ENCODE results near the gene HMX2. TPM values are rescaled to one million over a fixed set of nuclear protein-coding genes. Genes with fewer than 3 reads are reported as not detected.
A peak's percentile ranks its signal among the peaks of the same experiment; 100 is the strongest.

HMX2 gene
- total and polyA plus RNA-seq, 2 of the 13 experiments (the other 11 are each of a cell fraction or from before 2014, with no cell fraction given), result not detected

DNA sequence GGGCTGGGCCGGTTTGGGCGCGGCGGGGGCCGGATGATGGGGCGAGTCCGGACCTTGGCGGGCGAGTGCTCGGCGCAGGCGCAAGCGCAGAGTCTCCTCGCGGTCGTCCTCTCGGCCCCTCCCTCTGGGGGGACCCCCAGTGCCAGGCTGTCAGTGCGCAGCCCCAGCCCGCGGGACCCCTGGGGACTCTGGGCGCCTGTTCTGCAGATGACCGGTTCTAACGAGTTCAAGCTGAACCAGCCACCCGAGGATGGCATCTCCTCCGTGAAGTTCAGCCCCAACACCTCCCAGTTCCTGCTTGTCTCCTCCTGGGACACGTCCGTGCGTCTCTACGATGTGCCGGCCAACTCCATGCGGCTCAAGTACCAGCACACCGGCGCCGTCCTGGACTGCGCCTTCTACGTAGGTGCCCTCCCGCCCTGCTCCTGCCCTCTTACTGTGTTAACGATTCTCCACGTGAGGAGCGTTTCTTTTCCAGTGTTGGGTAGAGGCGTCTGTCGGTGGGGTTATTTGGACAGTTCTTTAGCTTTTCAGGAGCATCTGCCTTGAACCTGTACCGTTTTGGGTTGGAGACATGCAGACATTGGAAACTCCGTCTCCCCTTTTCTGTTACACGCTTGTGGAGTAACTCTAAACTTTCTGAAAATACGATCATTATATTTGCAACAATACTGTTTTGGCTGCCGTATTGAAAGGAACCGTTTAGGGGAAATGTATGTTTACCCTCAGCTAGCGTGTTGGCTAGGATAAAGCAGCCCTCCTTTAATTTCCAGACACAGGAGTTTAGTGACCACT lies 7.0 kb downstream of the HMX2 start (continued):
- TF ChIP-seq, protein P1, sequence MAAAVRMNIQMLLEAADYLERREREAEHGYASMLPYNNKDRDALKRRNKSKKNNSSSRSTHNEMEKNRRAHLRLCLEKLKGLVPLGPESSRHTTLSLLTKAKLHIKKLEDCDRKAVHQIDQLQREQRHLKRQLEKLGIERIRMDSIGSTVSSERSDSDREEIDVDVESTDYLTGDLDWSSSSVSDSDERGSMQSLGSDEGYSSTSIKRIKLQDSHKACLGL (CRISPR knock-in tag; IDR thresholded peaks at IDR 0.05), result peak; percentile 76; the same call in 1 of the 2 replicates
- no peak for TF ChIP-seq SUZ12 (IDR thresholded peaks at IDR 0.05; ENCODE audit: low read depth, low read length)
- no peak for TF ChIP-seq ZNF468 (CRISPR knock-in tag; IDR thresholded peaks at IDR 0.05)
- no peak for TF ChIP-seq DR1 (CRISPR knock-in tag; IDR thresholded peaks at IDR 0.05)
- TF ChIP-seq, protein P2, sequence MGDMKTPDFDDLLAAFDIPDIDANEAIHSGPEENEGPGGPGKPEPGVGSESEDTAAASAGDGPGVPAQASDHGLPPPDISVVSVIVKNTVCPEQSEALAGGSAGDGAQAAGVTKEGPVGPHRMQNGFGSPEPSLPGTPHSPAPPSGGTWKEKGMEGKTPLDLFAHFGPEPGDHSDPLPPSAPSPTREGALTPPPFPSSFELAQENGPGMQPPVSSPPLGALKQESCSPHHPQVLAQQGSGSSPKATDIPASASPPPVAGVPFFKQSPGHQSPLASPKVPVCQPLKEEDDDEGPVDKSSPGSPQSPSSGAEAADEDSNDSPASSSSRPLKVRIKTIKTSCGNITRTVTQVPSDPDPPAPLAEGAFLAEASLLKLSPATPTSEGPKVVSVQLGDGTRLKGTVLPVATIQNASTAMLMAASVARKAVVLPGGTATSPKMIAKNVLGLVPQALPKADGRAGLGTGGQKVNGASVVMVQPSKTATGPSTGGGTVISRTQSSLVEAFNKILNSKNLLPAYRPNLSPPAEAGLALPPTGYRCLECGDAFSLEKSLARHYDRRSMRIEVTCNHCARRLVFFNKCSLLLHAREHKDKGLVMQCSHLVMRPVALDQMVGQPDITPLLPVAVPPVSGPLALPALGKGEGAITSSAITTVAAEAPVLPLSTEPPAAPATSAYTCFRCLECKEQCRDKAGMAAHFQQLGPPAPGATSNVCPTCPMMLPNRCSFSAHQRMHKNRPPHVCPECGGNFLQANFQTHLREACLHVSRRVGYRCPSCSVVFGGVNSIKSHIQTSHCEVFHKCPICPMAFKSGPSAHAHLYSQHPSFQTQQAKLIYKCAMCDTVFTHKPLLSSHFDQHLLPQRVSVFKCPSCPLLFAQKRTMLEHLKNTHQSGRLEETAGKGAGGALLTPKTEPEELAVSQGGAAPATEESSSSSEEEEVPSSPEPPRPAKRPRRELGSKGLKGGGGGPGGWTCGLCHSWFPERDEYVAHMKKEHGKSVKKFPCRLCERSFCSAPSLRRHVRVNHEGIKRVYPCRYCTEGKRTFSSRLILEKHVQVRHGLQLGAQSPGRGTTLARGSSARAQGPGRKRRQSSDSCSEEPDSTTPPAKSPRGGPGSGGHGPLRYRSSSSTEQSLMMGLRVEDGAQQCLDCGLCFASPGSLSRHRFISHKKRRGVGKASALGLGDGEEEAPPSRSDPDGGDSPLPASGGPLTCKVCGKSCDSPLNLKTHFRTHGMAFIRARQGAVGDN (CRISPR knock-in tag; IDR thresholded peaks at IDR 0.05), result peak; percentile 73; the same call in 1 of the 2 replicates
- peak; percentile 54; the same call in 1 of the 2 replicates for TF ChIP-seq MAZ (IDR thresholded peaks at IDR 0.05; ENCODE audit: borderline replicate concordance, low read depth, low read length)
- peak; percentile 44; the same call in 1 of the 2 replicates for TF ChIP-seq MAZ (CRISPR knock-in tag; IDR thresholded peaks at IDR 0.05; ENCODE audit: low read depth)
- TF ChIP-seq SRF (IDR thresholded peaks at IDR 0.05; ENCODE audit: low read depth, low read length), result no peak
- no peak for TF ChIP-seq ZNF564 (CRISPR knock-in tag; IDR thresholded peaks at IDR 0.05)
- TF ChIP-seq DNMT3B (CRISPR knock-in tag; conservative IDR thresholded peaks at IDR 0.05), result no peak
- no peak for TF ChIP-seq SRY (CRISPR knock-in tag; IDR thresholded peaks at IDR 0.05)
- TF ChIP-seq, protein P3, sequence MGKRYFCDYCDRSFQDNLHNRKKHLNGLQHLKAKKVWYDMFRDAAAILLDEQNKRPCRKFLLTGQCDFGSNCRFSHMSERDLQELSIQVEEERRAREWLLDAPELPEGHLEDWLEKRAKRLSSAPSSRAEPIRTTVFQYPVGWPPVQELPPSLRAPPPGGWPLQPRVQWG (CRISPR knock-in tag; IDR thresholded peaks at IDR 0.05; ENCODE audit: borderline replicate concordance, low read depth), result no peak
- TF ChIP-seq, protein P4, sequence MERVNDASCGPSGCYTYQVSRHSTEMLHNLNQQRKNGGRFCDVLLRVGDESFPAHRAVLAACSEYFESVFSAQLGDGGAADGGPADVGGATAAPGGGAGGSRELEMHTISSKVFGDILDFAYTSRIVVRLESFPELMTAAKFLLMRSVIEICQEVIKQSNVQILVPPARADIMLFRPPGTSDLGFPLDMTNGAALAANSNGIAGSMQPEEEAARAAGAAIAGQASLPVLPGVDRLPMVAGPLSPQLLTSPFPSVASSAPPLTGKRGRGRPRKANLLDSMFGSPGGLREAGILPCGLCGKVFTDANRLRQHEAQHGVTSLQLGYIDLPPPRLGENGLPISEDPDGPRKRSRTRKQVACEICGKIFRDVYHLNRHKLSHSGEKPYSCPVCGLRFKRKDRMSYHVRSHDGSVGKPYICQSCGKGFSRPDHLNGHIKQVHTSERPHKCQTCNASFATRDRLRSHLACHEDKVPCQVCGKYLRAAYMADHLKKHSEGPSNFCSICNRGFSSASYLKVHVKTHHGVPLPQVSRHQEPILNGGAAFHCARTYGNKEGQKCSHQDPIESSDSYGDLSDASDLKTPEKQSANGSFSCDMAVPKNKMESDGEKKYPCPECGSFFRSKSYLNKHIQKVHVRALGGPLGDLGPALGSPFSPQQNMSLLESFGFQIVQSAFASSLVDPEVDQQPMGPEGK (CRISPR knock-in tag; IDR thresholded peaks at IDR 0.05), result peak; percentile 80
- TF ChIP-seq, protein P5, sequence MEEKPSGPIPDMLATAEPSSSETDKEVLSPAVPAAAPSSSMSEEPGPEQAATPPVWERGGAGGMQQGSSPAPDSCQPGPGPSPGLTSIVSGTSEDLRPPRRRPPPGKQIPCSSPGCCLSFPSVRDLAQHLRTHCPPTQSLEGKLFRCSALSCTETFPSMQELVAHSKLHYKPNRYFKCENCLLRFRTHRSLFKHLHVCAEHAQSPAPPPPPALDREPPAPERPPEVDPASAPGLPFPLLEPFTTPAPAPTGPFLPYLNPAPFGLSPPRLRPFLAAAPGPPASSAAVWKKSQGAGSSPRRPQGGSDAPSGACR (CRISPR knock-in tag; IDR thresholded peaks at IDR 0.05), result no peak
- no peak for TF ChIP-seq ZSCAN31 (CRISPR knock-in tag; IDR thresholded peaks at IDR 0.05; ENCODE audit: low read depth)
- no peak for TF ChIP-seq ZMAT3 (CRISPR knock-in tag; conservative IDR thresholded peaks at IDR 0.05)
- TF ChIP-seq ZSCAN29 (CRISPR knock-in tag; conservative IDR thresholded peaks at IDR 0.05), result no peak
- TF ChIP-seq ZNF484 (CRISPR knock-in tag; IDR thresholded peaks at IDR 0.05; ENCODE audit: borderline replicate concordance, low read depth), result no peak
- TF ChIP-seq SP2 (CRISPR knock-in tag; IDR thresholded peaks at IDR 0.05), result no peak
- TF ChIP-seq, protein P6, sequence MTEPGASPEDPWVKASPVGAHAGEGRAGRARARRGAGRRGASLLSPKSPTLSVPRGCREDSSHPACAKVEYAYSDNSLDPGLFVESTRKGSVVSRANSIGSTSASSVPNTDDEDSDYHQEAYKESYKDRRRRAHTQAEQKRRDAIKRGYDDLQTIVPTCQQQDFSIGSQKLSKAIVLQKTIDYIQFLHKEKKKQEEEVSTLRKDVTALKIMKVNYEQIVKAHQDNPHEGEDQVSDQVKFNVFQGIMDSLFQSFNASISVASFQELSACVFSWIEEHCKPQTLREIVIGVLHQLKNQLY (CRISPR knock-in tag; IDR thresholded peaks at IDR 0.05), result no peak
- no peak for TF ChIP-seq SIN3B (IDR thresholded peaks at IDR 0.05; ENCODE audit: low read length)

All from HepG2 (cell line).